ENCODE results near the gene CHDH.

- no peak for TF ChIP-seq CTCF (IDR thresholded peaks at IDR 0.05; ENCODE audit: low read length)
- no peak for TF ChIP-seq EZH2 (IDR thresholded peaks at IDR 0.05; ENCODE audit: borderline replicate concordance, low read length)
Measured at GRCh38 chr3:53813876-53814275, 32.3 kb downstream of the CHDH start.
